ENCODE results near the gene CACNA1F. TPM values are rescaled to one million over a fixed set of nuclear protein-coding genes. Genes with fewer than 3 reads are reported as not detected.
"Not testable (repeated sequence)": the region's sequence is repeated elsewhere in the genome, so short reads cannot be mapped to it uniquely, and the experiment has no call there.

Gene CACNA1F
- polyA plus RNA-seq, 1 donor: 0.03 TPM

- no peak for DNase-seq (ENCODE audit: low read depth)
These were observed 56.5 kb downstream of the CACNA1F start for GRCh38 chrX:49176421-49177326.

DNA sequence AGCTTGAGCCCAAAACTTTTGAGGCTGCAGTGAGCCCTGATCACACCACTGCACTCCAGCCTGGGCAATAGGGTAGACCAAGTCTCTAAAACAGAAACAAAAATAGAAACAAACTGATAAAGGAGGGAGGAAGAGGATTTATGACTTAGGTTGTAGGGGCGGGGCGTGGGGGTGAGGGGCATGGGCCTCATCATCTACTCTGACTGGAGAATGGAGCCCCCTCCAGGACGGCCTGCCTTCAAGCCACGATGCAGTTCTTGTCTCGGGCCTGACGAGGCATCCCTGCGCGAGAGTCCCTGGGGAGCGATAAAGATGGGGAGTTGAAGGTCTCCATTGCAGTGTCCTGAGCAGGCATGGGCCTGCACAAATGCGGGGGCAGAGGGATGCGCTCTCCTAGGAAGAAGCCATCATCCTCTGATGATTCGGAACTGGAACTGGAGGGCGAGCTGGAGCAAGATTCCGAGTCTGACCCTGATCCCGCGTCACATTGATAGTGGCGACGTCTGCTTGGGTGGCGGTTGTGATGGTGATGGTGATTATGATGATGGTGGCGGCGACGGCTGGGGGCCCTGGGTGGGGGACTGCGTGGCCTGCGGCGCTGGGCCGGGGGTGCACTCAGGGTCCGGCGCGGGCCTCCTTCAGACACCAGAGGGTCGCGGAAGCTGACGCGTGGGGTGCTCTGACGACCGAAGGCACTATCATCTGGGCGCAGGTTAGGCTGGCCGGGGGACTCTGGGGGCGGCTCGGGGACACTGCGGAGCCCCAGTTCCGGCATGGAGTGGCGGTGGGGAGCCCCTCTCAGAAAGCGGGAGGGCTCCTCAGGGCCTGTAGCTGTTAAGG lies 57.5 kb downstream of the CACNA1F start:
- DNase-seq (ENCODE audit: low read depth): no peak

DNA sequence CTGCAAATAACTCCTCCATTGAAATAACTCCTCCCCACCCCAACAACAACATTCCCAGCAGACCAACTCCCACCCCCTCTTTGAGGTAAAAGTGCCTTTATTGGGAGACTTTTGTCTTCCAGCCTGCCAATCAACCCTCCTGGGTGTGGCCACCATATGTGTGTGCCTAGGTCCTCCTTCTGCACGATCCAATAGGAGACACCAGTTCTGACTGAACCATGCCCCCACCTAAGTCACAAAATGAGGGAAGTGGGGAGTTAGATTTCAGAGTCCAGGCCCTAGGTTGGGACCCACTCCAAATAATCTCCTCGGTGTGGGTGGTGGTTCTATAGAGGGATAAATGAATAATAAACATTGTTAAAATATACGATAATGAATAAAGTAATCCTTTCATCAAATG lies 58.4 kb downstream of the CACNA1F start:
- no peak for DNase-seq (ENCODE audit: low read depth)

- DNase-seq (ENCODE audit: low read depth): not testable (repeated sequence)
These were observed 59.6 kb downstream of the CACNA1F start for GRCh38 chrX:49173544-49173943.

DNA sequence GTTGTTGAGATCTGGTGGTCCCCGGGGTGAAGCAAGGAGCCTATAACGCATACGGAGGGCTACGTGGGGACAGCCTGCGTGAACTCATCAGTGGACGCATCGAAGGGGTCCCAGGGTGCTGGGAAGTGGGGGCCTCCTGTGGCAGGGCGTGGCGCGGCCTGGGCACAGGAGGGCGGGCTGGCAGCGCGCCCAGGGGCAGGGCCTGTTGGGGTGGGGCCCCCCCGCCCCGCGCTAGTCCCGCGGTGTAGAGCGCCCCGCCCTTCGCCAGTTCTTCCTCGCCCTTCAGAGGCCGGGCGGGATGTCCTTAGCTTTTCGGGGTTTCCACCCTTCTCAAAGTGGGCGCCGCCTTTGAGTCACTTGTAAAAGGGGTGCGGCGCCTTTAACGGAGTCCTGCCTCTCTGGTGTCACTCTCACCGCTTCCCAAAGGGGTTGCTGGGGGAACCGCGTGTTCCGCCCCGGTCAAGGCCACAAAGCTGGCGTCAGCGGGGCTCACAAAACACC lies 60.8 kb downstream of the CACNA1F start:
- no peak for DNase-seq (ENCODE audit: low read depth)

DNA sequence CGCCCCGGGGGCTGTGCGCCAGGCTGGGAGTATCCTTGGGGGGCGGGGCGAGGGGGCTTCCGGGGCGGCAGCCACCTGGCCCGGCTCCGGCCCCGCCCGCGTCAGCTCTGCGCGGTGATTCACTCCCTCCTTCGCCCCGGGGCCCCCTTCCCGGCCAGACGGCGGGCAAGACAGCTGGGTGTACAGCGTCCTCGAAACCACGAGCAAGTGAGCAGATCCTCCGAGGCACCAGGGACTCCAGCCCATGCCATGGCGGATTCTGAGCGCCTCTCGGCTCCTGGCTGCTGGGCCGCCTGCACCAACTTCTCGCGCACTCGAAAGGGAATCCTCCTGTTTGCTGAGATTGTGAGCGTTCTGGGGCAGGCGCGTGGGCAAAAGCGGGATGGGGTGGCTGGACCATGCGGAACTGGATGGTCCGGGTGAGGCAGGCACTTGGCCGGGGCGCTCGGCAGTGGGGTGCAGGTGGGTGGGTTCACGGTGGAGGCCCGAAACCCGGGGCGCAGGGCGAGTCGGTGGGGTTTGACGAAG lies 61.3 kb downstream of the CACNA1F start, which contains the start of gene PLP2:
TSS of gene PLP2 (plus strand) at position 147 of the 528 bp plus-strand sequence. CDS start at position 250, 103 bp downstream.
- DNase-seq (ENCODE audit: low read depth): no peak

- no peak for DNase-seq (ENCODE audit: low read depth)
These were observed 65.4 kb downstream of the CACNA1F start for GRCh38 chrX:49167740-49168108.

DNA sequence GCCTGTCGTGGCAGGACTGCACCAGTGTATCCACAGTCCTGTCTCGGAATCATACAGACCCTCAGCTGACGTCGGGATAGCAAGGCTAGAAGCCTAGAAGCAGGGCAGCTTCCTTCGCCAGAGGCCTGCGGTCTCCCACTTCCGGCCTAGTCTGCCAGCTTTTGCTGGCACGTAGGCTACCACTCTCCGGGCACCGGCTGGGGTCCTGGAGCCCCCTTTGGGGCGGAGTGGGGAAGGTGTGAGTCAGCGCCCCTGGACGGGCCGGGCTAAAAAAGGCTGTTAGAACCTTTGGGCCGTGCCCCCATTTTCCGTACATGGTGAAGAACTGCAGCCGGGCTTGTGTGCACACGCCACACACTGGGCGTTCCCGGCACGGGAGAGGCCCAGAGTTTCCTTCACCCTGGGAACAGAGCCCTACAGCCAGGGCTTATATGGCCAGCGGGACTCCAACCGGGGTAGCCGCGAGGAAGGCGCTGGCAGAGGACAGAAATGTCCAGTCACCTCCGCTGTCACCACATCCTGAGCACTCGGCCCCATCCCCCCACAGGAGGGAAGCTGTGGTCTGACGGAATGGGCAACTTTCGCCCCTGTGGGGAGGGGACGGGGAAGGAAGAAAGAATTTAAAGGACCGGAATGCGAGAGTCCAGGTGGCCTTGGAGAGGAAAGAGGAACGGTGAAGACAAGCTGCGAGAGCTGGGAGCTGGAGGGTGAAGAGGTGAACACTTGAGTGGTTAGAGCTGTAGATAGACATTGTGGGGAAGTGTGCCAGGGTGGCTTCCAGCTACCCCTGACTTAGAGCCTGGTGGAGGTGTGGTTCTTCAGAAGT lies 66.0 kb downstream of the CACNA1F start:
- no peak for DNase-seq (ENCODE audit: low read depth)

- DNase-seq (ENCODE audit: low read depth): no peak
These were observed 66.9 kb downstream of the CACNA1F start for GRCh38 chrX:49165901-49166881.

GRCh38 chrX:49164589-49165360 lies 68.4 kb downstream of the CACNA1F start:
- DNase-seq (ENCODE audit: low read depth): no peak

DNA sequence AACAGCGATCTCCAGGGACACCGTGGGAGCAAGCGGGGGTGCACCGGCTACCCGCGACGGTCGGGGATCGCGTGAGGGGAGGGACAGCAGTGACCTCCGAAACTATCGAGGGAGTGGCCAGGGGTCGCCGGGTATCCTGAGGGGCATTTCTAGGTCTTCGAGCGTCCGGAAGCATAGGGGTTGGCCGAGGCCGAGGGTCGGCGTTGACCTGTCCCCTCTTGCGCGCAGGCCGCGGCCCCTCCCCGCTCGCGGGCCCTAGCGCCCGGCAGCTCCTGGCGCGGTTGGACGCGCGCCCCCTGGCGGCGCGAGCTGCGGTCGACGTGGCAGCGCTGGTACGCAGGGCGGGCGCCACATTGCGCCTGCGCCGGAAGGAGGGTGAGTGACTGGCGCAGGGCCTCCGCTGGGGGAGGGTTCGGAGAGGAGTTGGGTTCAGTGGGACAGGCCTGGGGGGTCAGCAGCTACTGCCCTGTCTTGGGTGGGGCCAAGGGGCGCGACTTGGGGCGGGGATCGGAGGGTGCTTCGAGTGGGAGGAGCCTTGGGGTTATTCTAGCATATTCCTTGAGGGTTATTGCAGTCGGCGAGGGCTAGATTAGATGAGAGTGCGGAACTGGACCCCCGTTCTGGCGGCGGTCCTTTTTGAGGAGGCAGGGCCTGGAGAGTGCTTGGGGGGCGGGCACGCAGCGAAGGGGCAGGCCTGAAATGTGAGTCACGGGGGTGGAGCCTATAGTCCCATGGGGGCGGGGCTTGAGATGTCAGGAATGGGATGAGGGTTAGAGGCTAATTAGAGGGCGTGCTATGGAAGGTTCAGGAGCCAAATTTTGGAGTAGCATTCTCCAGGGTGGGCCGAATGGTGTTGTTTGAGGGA lies 69.4 kb downstream of the CACNA1F start:
- peak; percentile 64 for DNase-seq (ENCODE audit: low read depth)

DNA sequence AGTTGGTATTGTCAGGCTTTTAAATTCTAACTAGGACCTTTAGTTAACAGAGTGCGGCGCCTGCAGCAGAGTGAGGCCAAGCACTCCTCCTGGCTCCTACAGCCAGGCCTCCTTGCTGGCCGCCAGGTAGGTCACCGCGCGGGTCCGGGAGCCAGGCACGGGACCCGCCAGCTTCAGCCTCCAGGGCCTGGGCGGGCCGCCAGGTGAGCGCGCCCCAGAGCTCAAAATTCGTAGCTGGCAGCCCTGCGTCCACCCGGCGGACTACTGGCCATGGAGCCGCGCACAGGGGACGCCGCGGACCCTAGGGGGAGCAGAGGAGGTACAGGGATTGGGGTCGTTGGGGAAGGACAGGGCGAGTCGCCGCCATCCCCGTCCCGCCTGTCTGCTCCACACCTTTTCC lies 70.5 kb downstream of the CACNA1F start, which contains the start of gene MAGIX:
TSS of gene MAGIX (plus strand) at position 139 of the 400 bp plus-strand sequence. CDS start at position 271, 132 bp downstream.
- DNase-seq (ENCODE audit: low read depth): no peak

GRCh38 chrX:49161632-49162031 lies 71.5 kb downstream of the CACNA1F start:
- no peak for DNase-seq (ENCODE audit: low read depth)

DNA sequence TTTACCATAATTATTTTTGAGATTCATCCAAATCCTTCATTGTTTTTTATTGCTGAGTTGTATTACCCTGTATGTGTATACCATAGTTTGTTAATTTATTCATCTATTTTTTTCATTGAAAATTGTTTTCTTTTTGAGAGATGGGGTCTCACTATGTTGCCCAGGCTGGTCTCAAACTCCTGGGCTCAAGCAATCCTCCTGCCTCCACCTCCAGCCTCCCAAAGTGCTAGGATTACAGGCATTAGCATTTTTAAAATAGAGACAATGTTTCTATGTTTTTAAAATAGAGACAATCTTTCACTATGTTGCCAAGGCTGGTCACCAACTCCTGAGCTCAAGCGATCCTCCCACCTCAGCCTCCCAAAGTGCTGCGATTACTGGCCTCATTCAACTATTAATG lies 72.2 kb downstream of the CACNA1F start:
- DNase-seq (ENCODE audit: low read depth): no peak

GRCh38 chrX:49157194-49157593 lies 75.9 kb downstream of the CACNA1F start:
- DNase-seq (ENCODE audit: low read depth): no peak

- no peak for DNase-seq (ENCODE audit: low read depth)
These were observed 77.0 kb downstream of the CACNA1F start for GRCh38 chrX:49155900-49156837.
